WTC11 (cell line): ENCODE data around the gene RFESD. TPM values are rescaled to one million over a fixed set of nuclear protein-coding genes. Genes with fewer than 3 reads are reported as not detected.

Source experiments
- ATAC-seq: fragments of 200-7000 bp; cut with Tn5 transposase; 2 replicates; pipeline ENCODE4 v1.10.0; 2021; ENCODE audit warnings: mild to moderate bottlenecking, moderate library complexity
- CTCF ChIA-PET: fragments of 300-600 bp; sonication (Branson Sonifier 250); formaldehyde crosslinking; loops from one replicate; lab custom pipeline; 2021; ENCODE audit warnings: antibody characterized with exemption; lab: Charles Lee
- POLR2A ChIA-PET: fragments of 350-600 bp; sonication (Branson Sonifier 250); formaldehyde crosslinking; loops from one replicate; lab custom pipeline; 2021; ENCODE audit warnings: antibody characterized with exemption; lab: Charles Lee
- DNase-seq: peaks from one replicate; pipeline ENCODE4 v3.0.0; 2021; ENCODE audit warnings: low spot score
- H3K27ac Mint-ChIP-seq: 2 replicates; pipeline ENCODE4 v1.8.0; 2021; ENCODE audit warnings: mixed read lengths
- H3K27me3 Mint-ChIP-seq: 2 replicates; pipeline ENCODE4 v1.8.0; 2021; ENCODE audit warnings: low read depth, mild to moderate bottlenecking, moderate library complexity, mixed read lengths
- H3K36me3 Mint-ChIP-seq: 2 replicates; pipeline ENCODE4 v1.8.0; 2021; ENCODE audit warnings: mixed read lengths
- H3K4me1 Mint-ChIP-seq: 2 replicates; pipeline ENCODE4 v1.8.0; 2022; ENCODE audit warnings: mixed read lengths
- H3K4me3 Mint-ChIP-seq: 2 replicates; pipeline ENCODE4 v1.8.0; 2021; ENCODE audit warnings: mild to moderate bottlenecking, moderate library complexity, mixed read lengths
- H3K9me3 Mint-ChIP-seq: 2 replicates; pipeline ENCODE4 v1.8.0; 2021; ENCODE audit warnings: mixed read lengths
- CREB1 ChIP-seq: sonication (generic); formaldehyde crosslinking; IDR thresholded peaks from 2 replicates; pipeline ENCODE4 v1.8.0; 2023; ENCODE audit warnings: mild to moderate bottlenecking, missing genetic modification reagents
- FOXP1 ChIP-seq: sonication (generic); formaldehyde crosslinking; IDR thresholded peaks from 2 replicates; pipeline ENCODE4 v1.8.0; 2022; ENCODE audit warnings: missing genetic modification reagents, mild to moderate bottlenecking, moderate library complexity, borderline replicate concordance
- FOXP4 ChIP-seq: sonication (generic); formaldehyde crosslinking; IDR thresholded peaks from 2 replicates; pipeline ENCODE4 v1.8.0; 2022; ENCODE audit warnings: mild to moderate bottlenecking, missing genetic modification reagents
- IRF2 ChIP-seq: sonication (generic); formaldehyde crosslinking; IDR thresholded peaks from 2 replicates; pipeline ENCODE4 v1.8.0; 2022; ENCODE audit warnings: low read depth, missing genetic modification reagents, borderline replicate concordance
- NFATC4 ChIP-seq: fragments of 250-450 bp; sonication (Bioruptor Pico); IDR thresholded peaks from 2 replicates; pipeline ENCODE4 v1.9.0; 2021; ENCODE audit warnings: mild to moderate bottlenecking
- OVOL2 ChIP-seq: fragments of 250-450 bp; sonication (Bioruptor Pico); IDR thresholded peaks from 2 replicates; pipeline ENCODE4 v1.9.0; 2021; ENCODE audit warnings: mild to moderate bottlenecking, borderline replicate concordance
- RORB ChIP-seq: fragments of 250-450 bp; sonication (Bioruptor Pico); IDR thresholded peaks from 2 replicates; pipeline ENCODE4 v1.9.0; 2021; ENCODE audit warnings: mild to moderate bottlenecking
- TEAD4 ChIP-seq: sonication (generic); formaldehyde crosslinking; IDR thresholded peaks from 2 replicates; pipeline ENCODE4 v1.8.0; 2022; ENCODE audit warnings: mild to moderate bottlenecking, missing genetic modification reagents
- TP53 ChIP-seq: sonication (generic); formaldehyde crosslinking; IDR thresholded peaks from 2 replicates; pipeline ENCODE4 v1.8.1; 2023; ENCODE audit warnings: mild to moderate bottlenecking, missing genetic modification reagents
- USF2 ChIP-seq: sonication (generic); formaldehyde crosslinking; IDR thresholded peaks from 2 replicates; pipeline ENCODE4 v1.8.1; 2023; ENCODE audit warnings: mild to moderate bottlenecking, missing genetic modification reagents, moderate library complexity
- ZMAT4 ChIP-seq: fragments of 250-450 bp; sonication (Bioruptor Pico); IDR thresholded peaks from 2 replicates; pipeline ENCODE4 v1.9.0; 2021; ENCODE audit warnings: mild to moderate bottlenecking
- ZNF121 ChIP-seq: sonication (generic); formaldehyde crosslinking; IDR thresholded peaks from 2 replicates; pipeline ENCODE4 v1.8.0; 2023; ENCODE audit warnings: missing genetic modification reagents
- ZNF281 ChIP-seq: sonication (generic); formaldehyde crosslinking; IDR thresholded peaks from 2 replicates; pipeline ENCODE4 v1.8.0; 2023; ENCODE audit warnings: mild to moderate bottlenecking, missing genetic modification reagents
- ZNF416 ChIP-seq: fragments of 250-450 bp; sonication (Bioruptor Pico); IDR thresholded peaks from 2 replicates; pipeline ENCODE4 v1.9.0; 2021; ENCODE audit warnings: mild to moderate bottlenecking, inconsistent platforms
- ZSCAN18 ChIP-seq: fragments of 250-450 bp; sonication (Bioruptor Pico); IDR thresholded peaks from 2 replicates; pipeline ENCODE4 v2.1.2; 2022; ENCODE audit warnings: mild to moderate bottlenecking, moderate library complexity
- total RNA-seq: library from RNA; stranded (reverse); gene quantifications from 3 replicates; pipeline ENCODE4 v1.2.3, GENCODE V29; 2021
- TF ChIP-seq, protein P1 (sequence below): fragments of 250-450 bp; sonication (Bioruptor Pico); IDR thresholded peaks from 2 replicates; pipeline ENCODE4 v1.9.0; 2021; ENCODE audit warnings: mild to moderate bottlenecking
- TF ChIP-seq, protein P2 (sequence below): sonication (generic); formaldehyde crosslinking; conservative IDR thresholded peaks from 2 replicates; pipeline ENCODE4 v1.8.1; 2022; ENCODE audit warnings: mild to moderate bottlenecking, missing genetic modification reagents
- TF ChIP-seq, protein P3 (sequence below): fragments of 200-600 bp; IDR thresholded peaks from 2 replicates; pipeline ENCODE4 v1.8.0; 2022; ENCODE audit warnings: antibody characterized with exemption

Gene RFESD
- total RNA-seq, 1 experiment from 2014 or later: 5.7 TPM

DNA sequence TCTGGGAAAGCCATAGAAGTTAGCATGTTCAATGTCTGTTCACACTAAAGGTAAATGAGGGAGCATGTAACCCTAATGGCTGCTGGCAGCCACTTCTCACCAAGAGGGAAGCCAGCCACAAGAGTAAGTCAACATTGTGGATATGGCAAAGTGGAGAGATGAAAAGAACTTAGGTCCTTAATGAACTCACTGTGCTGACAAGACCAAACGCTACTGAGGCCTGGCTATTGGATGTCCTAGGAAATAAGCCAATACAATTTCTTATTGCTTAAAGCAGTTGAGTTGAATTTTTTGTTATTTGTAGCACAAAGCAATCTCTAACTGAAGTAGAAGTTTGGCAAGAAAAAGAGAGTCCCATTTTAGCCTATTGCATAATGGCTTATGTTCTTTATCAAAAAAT is 19.9 kb upstream of the RFESD start:
- ChIA-PET CTCF (no interaction called here), POLR2A (no interaction called here)
- no peak overlapping the region for H3K27ac Mint-ChIP-seq

More for the DNA sequence above, 19.9 kb upstream of the RFESD start:
- Mint-ChIP-seq H3K4me3 (no peak overlapping the region), H3K36me3 (peaks cover 30% of the 10 kb centered on the region), H3K9me3 (peaks cover 47% of the 10 kb centered on the region), H3K27me3 (peaks cover 23% of the 10 kb centered on the region), H3K4me1 (peaks cover 9% of the 10 kb centered on the region)
- DNase-seq: no peak
- TF ChIP-seq ZMAT4: no peak
- no peak for TF ChIP-seq FOXP1 (CRISPR knock-in tag)
- no peak for TF ChIP-seq RORB (CRISPR knock-in tag)
- TF ChIP-seq CREB1 (CRISPR knock-in tag): no peak
- TF ChIP-seq, protein P1, sequence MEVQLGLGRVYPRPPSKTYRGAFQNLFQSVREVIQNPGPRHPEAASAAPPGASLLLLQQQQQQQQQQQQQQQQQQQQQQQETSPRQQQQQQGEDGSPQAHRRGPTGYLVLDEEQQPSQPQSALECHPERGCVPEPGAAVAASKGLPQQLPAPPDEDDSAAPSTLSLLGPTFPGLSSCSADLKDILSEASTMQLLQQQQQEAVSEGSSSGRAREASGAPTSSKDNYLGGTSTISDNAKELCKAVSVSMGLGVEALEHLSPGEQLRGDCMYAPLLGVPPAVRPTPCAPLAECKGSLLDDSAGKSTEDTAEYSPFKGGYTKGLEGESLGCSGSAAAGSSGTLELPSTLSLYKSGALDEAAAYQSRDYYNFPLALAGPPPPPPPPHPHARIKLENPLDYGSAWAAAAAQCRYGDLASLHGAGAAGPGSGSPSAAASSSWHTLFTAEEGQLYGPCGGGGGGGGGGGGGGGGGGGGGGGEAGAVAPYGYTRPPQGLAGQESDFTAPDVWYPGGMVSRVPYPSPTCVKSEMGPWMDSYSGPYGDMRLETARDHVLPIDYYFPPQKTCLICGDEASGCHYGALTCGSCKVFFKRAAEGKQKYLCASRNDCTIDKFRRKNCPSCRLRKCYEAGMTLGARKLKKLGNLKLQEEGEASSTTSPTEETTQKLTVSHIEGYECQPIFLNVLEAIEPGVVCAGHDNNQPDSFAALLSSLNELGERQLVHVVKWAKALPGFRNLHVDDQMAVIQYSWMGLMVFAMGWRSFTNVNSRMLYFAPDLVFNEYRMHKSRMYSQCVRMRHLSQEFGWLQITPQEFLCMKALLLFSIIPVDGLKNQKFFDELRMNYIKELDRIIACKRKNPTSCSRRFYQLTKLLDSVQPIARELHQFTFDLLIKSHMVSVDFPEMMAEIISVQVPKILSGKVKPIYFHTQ (CRISPR knock-in tag): no peak
- TF ChIP-seq, protein P2, sequence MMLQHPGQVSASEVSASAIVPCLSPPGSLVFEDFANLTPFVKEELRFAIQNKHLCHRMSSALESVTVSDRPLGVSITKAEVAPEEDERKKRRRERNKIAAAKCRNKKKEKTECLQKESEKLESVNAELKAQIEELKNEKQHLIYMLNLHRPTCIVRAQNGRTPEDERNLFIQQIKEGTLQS: no peak
- no peak for TF ChIP-seq ZNF416 (CRISPR knock-in tag)
- TF ChIP-seq TEAD4: no peak
- TF ChIP-seq, protein P3, sequence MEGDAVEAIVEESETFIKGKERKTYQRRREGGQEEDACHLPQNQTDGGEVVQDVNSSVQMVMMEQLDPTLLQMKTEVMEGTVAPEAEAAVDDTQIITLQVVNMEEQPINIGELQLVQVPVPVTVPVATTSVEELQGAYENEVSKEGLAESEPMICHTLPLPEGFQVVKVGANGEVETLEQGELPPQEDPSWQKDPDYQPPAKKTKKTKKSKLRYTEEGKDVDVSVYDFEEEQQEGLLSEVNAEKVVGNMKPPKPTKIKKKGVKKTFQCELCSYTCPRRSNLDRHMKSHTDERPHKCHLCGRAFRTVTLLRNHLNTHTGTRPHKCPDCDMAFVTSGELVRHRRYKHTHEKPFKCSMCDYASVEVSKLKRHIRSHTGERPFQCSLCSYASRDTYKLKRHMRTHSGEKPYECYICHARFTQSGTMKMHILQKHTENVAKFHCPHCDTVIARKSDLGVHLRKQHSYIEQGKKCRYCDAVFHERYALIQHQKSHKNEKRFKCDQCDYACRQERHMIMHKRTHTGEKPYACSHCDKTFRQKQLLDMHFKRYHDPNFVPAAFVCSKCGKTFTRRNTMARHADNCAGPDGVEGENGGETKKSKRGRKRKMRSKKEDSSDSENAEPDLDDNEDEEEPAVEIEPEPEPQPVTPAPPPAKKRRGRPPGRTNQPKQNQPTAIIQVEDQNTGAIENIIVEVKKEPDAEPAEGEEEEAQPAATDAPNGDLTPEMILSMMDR: no peak
- TF ChIP-seq OVOL2: no peak
- no peak for TF ChIP-seq USF2 (CRISPR knock-in tag)
- TF ChIP-seq IRF2 (CRISPR knock-in tag): no peak
- no peak for TF ChIP-seq TP53 (CRISPR knock-in tag)
- TF ChIP-seq ZSCAN18 (CRISPR knock-in tag): no peak
- TF ChIP-seq FOXP4 (CRISPR knock-in tag): no peak
- no peak for TF ChIP-seq NFATC4 (CRISPR knock-in tag)
- no peak for TF ChIP-seq ZNF121 (CRISPR knock-in tag)
- no peak for TF ChIP-seq ZNF281 (CRISPR knock-in tag)
- ATAC-seq: no peak
